ENCODE data around the gene GRIFIN. TPM values are rescaled to one million over a fixed set of nuclear protein-coding genes. Genes with fewer than 3 reads are reported as not detected.

GRIFIN gene
- total RNA-seq, 4 donors from 2014 or later, result not detected

GRCh38 chr7:2511769-2512168, 35.6 kb upstream of the GRIFIN start:
- TF ChIP-seq CTCF (IDR thresholded peaks at IDR 0.05; ENCODE audit: low read depth), result no peak

- no peak for TF ChIP-seq CTCF (IDR thresholded peaks at IDR 0.05; ENCODE audit: low read depth)
These were observed 34.9 kb upstream of the GRIFIN start for GRCh38 chr7:2510909-2511768.

- no peak for TF ChIP-seq CTCF (IDR thresholded peaks at IDR 0.05; ENCODE audit: low read depth)
These were observed 34.1 kb upstream of the GRIFIN start for GRCh38 chr7:2510130-2510776.

GRCh38 chr7:2509298-2509906, 33.2 kb upstream of the GRIFIN start:
- TF ChIP-seq CTCF (IDR thresholded peaks at IDR 0.05; ENCODE audit: low read depth), result no peak

GRCh38 chr7:2508327-2509215, 32.4 kb upstream of the GRIFIN start:
- TF ChIP-seq CTCF (IDR thresholded peaks at IDR 0.05; ENCODE audit: low read depth), result no peak

- TF ChIP-seq CTCF (IDR thresholded peaks at IDR 0.05; ENCODE audit: low read depth), result no peak
These were observed 31.7 kb upstream of the GRIFIN start for GRCh38 chr7:2507917-2508306.
